ENCODE measurements around the gene HDAC6.
"Not testable (repeated sequence)": the region's sequence is repeated elsewhere in the genome, so short reads cannot be mapped to it uniquely, and the experiment has no call there.

The HDAC6 gene

DNA sequence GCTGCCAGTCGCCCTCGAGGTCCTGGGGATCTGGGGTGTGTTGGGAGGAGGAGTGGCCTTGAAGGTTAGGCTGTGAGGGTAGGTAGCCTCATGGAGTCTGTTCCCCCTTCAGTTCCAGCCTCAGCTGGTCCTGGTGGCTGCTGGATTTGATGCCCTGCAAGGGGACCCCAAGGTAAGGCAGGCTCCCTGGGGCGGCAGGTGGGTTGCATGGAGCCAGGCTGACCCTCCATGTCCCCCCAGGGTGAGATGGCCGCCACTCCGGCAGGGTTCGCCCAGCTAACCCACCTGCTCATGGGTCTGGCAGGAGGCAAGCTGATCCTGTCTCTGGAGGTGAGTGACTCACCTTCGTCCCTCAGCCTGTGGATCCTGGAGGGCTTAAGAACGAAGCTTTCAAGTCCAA lies 12.9 kb downstream of the HDAC6 start:
- Histone ChIP-seq H3K4me1 (ENCODE audit: control insufficient read depth, insufficient read depth, low read length) (no peaks in the 10 kb centered on the region), H3K9ac (ENCODE audit: low read length) (no peak overlapping the region), H3K36me3 (ENCODE audit: control insufficient read depth, insufficient read depth, low read length, severe bottlenecking) (peaks cover 16% of the 10 kb centered on the region), H3K4me3 (ENCODE audit: low read length) (no peak overlapping the region), H3K27me3 (replicated peaks; ENCODE audit: control insufficient read depth, insufficient read depth, low read length) (peaks cover 11% of the 10 kb centered on the region), H3K9me3 (ENCODE audit: control insufficient read depth, low read length) (peaks cover 4% of the 10 kb centered on the region)
- DNase-seq (ENCODE audit: low read depth) = no peak

DNA sequence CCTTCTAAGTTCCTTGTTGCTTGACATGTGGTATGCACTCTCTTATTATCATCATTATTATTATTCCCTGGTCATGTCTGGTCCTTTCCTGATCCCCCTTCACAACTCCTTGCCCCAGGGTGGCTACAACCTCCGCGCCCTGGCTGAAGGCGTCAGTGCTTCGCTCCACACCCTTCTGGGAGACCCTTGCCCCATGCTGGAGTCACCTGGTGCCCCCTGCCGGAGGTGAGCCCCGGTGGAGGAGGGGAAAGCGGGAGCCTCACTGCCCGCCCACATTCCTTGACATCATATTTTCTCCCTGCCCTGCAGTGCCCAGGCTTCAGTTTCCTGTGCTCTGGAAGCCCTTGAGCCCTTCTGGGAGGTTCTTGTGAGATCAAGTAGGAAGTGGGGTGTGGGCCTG lies 13.4 kb downstream of the HDAC6 start:
- Histone ChIP-seq H3K9me3 (ENCODE audit: control insufficient read depth, low read length) (peaks cover 4% of the 10 kb centered on the region), H3K9ac (ENCODE audit: low read length) (no peak overlapping the region), H3K36me3 (ENCODE audit: control insufficient read depth, insufficient read depth, low read length, severe bottlenecking) (peaks cover 16% of the 10 kb centered on the region), H3K4me1 (ENCODE audit: control insufficient read depth, insufficient read depth, low read length) (no peaks in the 10 kb centered on the region), H3K27me3 (replicated peaks; ENCODE audit: control insufficient read depth, insufficient read depth, low read length) (peaks cover 11% of the 10 kb centered on the region), H3K4me3 (ENCODE audit: low read length) (no peak overlapping the region)
- DNase-seq (ENCODE audit: low read depth) = no peak

GRCh38 chrX:48816014-48816810 lies 14.3 kb downstream of the HDAC6 start:
- H3K9ac ChIP-seq (ENCODE audit: low read length) = no peak overlapping the region
- H3K4me1 ChIP-seq (ENCODE audit: control insufficient read depth, insufficient read depth, low read length) = no peaks in the 10 kb centered on the region
- H3K4me3 ChIP-seq (ENCODE audit: low read length) = no peak overlapping the region
- DNase-seq (ENCODE audit: low read depth) = no peak
- peaks cover 11% of the 10 kb centered on the region for H3K27me3 ChIP-seq (replicated peaks; ENCODE audit: control insufficient read depth, insufficient read depth, low read length)
- peaks cover 4% of the 10 kb centered on the region for H3K9me3 ChIP-seq (ENCODE audit: control insufficient read depth, low read length)
- peaks cover 16% of the 10 kb centered on the region for H3K36me3 ChIP-seq (ENCODE audit: control insufficient read depth, insufficient read depth, low read length, severe bottlenecking)

GRCh38 chrX:48818098-48818497 lies 16.2 kb downstream of the HDAC6 start:
- H3K9ac ChIP-seq (ENCODE audit: low read length) = no peak overlapping the region
- peaks cover 9% of the 10 kb centered on the region for H3K36me3 ChIP-seq (ENCODE audit: control insufficient read depth, insufficient read depth, low read length, severe bottlenecking)

GRCh38 chrX:48818866-48819265 lies 17.0 kb downstream of the HDAC6 start:
- H3K9me3 ChIP-seq (ENCODE audit: control insufficient read depth, low read length) = no peaks in the 10 kb centered on the region
- peaks cover 9% of the 10 kb centered on the region for H3K27me3 ChIP-seq (replicated peaks; ENCODE audit: control insufficient read depth, insufficient read depth, low read length)
- H3K4me3 ChIP-seq (ENCODE audit: low read length) = no peak overlapping the region
- H3K9ac ChIP-seq (ENCODE audit: low read length) = no peak overlapping the region
- H3K4me1 ChIP-seq (ENCODE audit: control insufficient read depth, insufficient read depth, low read length) = no peaks in the 10 kb centered on the region
- H3K36me3 ChIP-seq (ENCODE audit: control insufficient read depth, insufficient read depth, low read length, severe bottlenecking) = peaks cover 12% of the 10 kb centered on the region
- DNase-seq (ENCODE audit: low read depth) = no peak

More at GRCh38 chrX:48818098-48818497, 16.2 kb downstream of the HDAC6 start:
- Histone ChIP-seq H3K4me3 (ENCODE audit: low read length) (no peak overlapping the region), H3K27me3 (replicated peaks; ENCODE audit: control insufficient read depth, insufficient read depth, low read length) (peaks cover 11% of the 10 kb centered on the region), H3K9me3 (ENCODE audit: control insufficient read depth, low read length) (peaks cover 4% of the 10 kb centered on the region), H3K4me1 (ENCODE audit: control insufficient read depth, insufficient read depth, low read length) (no peaks in the 10 kb centered on the region)
- DNase-seq (ENCODE audit: low read depth) = no peak

GRCh38 chrX:48819394-48819793 lies 17.5 kb downstream of the HDAC6 start:
- not testable (repeated sequence) for H3K9ac ChIP-seq (ENCODE audit: low read length); H3K4me3 ChIP-seq (ENCODE audit: low read length); DNase-seq (ENCODE audit: low read depth); H3K4me1 ChIP-seq (ENCODE audit: control insufficient read depth, insufficient read depth, low read length); H3K27me3 ChIP-seq (replicated peaks; ENCODE audit: control insufficient read depth, insufficient read depth, low read length); H3K9me3 ChIP-seq (ENCODE audit: control insufficient read depth, low read length)
- peaks cover 15% of the 10 kb centered on the region for H3K36me3 ChIP-seq (ENCODE audit: control insufficient read depth, insufficient read depth, low read length, severe bottlenecking)

- no peak overlapping the region for H3K9ac ChIP-seq (ENCODE audit: low read length)
- no peaks in the 10 kb centered on the region for H3K4me1 ChIP-seq (ENCODE audit: control insufficient read depth, insufficient read depth, low read length)
- peaks cover 4% of the 10 kb centered on the region for H3K27me3 ChIP-seq (replicated peaks; ENCODE audit: control insufficient read depth, insufficient read depth, low read length)
- peaks cover 8% of the 10 kb centered on the region for H3K9me3 ChIP-seq (ENCODE audit: control insufficient read depth, low read length)
- H3K36me3 ChIP-seq (ENCODE audit: control insufficient read depth, insufficient read depth, low read length, severe bottlenecking) = peaks cover 9% of the 10 kb centered on the region
- no peak overlapping the region for H3K4me3 ChIP-seq (ENCODE audit: low read length)
- no peak for DNase-seq (ENCODE audit: low read depth)
These were observed 21.2 kb downstream of the HDAC6 start for GRCh38 chrX:48823053-48823452.

GRCh38 chrX:48824066-48824465 lies 22.2 kb downstream of the HDAC6 start:
- no peak overlapping the region for H3K4me3 ChIP-seq (ENCODE audit: low read length)
- H3K9ac ChIP-seq (ENCODE audit: low read length) = no peak overlapping the region
- no peak for DNase-seq (ENCODE audit: low read depth)
- H3K9me3 ChIP-seq (ENCODE audit: control insufficient read depth, low read length) = peaks cover 8% of the 10 kb centered on the region
- H3K27me3 ChIP-seq (replicated peaks; ENCODE audit: control insufficient read depth, insufficient read depth, low read length) = peaks cover 3% of the 10 kb centered on the region
- H3K36me3 ChIP-seq (ENCODE audit: control insufficient read depth, insufficient read depth, low read length, severe bottlenecking) = peaks cover 9% of the 10 kb centered on the region
- no peaks in the 10 kb centered on the region for H3K4me1 ChIP-seq (ENCODE audit: control insufficient read depth, insufficient read depth, low read length)

GRCh38 chrX:48826135-48826875 lies 24.4 kb downstream of the HDAC6 start, which contains the start of gene ERAS:
Gene ERAS (plus strand): TSS chrX:48826513. CDS start chrX:48829124, 2,611 bp downstream.
- Histone ChIP-seq H3K9me3 (ENCODE audit: control insufficient read depth, low read length) (peaks cover 8% of the 10 kb centered on the region), H3K36me3 (ENCODE audit: control insufficient read depth, insufficient read depth, low read length, severe bottlenecking) (peaks cover 9% of the 10 kb centered on the region), H3K9ac (ENCODE audit: low read length) (no peak within 1 kb of the TSS), H3K27me3 (replicated peaks; ENCODE audit: control insufficient read depth, insufficient read depth, low read length) (peaks cover 17% of the 10 kb centered on the region), H3K4me1 (ENCODE audit: control insufficient read depth, insufficient read depth, low read length) (no peaks in the 10 kb centered on the region), H3K4me3 (ENCODE audit: low read length) (no peak within 1 kb of the TSS)
- DNase-seq (ENCODE audit: low read depth) = no peak

DNA sequence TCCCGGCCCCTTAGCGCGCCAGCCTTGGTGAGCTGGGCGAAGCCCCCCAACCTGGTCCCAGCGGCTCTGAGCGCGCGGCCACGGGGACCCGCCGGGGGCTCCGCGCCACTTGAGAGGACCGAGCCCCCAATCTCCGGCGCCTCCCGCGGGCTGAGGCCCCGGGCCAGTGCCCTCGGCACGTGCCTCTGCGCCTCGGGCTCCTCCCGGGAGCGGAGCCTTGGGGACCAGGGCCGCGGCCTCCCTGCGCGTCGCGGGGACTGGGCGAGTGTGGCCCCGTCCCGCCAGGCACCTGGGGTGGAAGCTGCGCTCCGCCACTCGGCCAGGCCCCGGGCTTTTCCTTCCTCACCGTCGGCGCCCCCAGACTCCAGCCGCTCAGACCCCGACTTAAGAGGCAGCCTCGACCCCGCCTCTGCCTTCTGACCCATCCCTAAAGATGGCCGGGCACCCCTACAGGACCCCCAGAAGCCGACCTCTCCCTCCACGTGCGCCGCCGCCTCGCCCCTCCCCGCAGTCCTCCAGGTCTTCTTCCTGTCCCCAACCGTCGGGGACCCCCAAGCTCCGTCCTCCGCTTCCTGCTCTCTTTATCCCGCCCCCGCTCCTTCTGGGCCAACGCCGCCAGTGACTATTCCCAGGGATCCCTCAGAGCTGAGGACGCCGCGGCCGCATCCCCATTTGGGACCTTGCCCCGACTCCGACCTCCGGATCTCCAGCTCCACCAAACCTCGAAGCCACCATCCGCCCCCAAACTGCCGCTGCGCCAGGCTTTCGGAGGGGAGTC lies 25.2 kb downstream of the HDAC6 start:
- peaks cover 8% of the 10 kb centered on the region for H3K9me3 ChIP-seq (ENCODE audit: control insufficient read depth, low read length)
- H3K36me3 ChIP-seq (ENCODE audit: control insufficient read depth, insufficient read depth, low read length, severe bottlenecking) = peaks cover 9% of the 10 kb centered on the region
- H3K9ac ChIP-seq (ENCODE audit: low read length) = no peak overlapping the region
- no peaks in the 10 kb centered on the region for H3K4me1 ChIP-seq (ENCODE audit: control insufficient read depth, insufficient read depth, low read length)
- H3K27me3 ChIP-seq (replicated peaks; ENCODE audit: control insufficient read depth, insufficient read depth, low read length) = peaks cover 17% of the 10 kb centered on the region
- DNase-seq (ENCODE audit: low read depth) = no peak
- no peak overlapping the region for H3K4me3 ChIP-seq (ENCODE audit: low read length)

DNA sequence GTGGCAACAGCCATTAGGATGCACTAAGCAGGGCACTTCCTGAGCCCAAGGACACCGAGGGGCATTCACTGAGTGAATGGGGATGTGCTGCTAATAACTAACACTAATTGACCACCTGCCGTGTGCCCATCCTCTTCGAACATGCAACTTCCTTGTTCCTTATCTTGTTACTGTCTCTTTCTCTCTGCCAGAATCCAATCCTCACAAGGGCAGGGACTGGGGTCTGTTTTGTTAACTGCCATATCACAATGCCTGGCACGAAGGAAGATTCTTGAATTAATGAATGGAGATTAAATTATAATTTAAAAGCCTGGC lies 25.7 kb downstream of the HDAC6 start:
- Histone ChIP-seq H3K27me3 (replicated peaks; ENCODE audit: control insufficient read depth, insufficient read depth, low read length) (peaks cover 17% of the 10 kb centered on the region), H3K36me3 (ENCODE audit: control insufficient read depth, insufficient read depth, low read length, severe bottlenecking) (peaks cover 9% of the 10 kb centered on the region), H3K4me1 (ENCODE audit: control insufficient read depth, insufficient read depth, low read length) (no peaks in the 10 kb centered on the region), H3K9ac (ENCODE audit: low read length) (no peak overlapping the region), H3K9me3 (ENCODE audit: control insufficient read depth, low read length) (peaks cover 8% of the 10 kb centered on the region), H3K4me3 (ENCODE audit: low read length) (no peak overlapping the region)
- no peak for DNase-seq (ENCODE audit: low read depth)
